BLaER1 treated with 17β-estradiol and CSF1 and Interleukin-3, amounts not matched to agents 10 nM and 100 nM (cell line): ENCODE results near the gene ARL13B.
A peak's percentile ranks its signal among the peaks of the same experiment; 100 is the strongest.

Experiments
- H3K27ac ChIP-seq, 11 experiments: shearing (Covaris generic); formaldehyde crosslinking; 2 replicates each; pipeline ENCODE4 v1.8.1; 2022
- H3K27me3 ChIP-seq, 11 experiments: shearing (Covaris generic); formaldehyde crosslinking; 2 replicates each; pipeline ENCODE4 v1.8.1; 2022
- H3K36me3 ChIP-seq, 11 experiments: shearing (Covaris generic); formaldehyde crosslinking; 2 replicates each; pipeline ENCODE4 v1.8.1; 2022
- H3K4me1 ChIP-seq, 10 experiments: shearing (Covaris generic); formaldehyde crosslinking; 2 replicates each; pipeline ENCODE4 v1.8.1; 2022
- H3K4me2 ChIP-seq, 11 experiments: shearing (Covaris generic); formaldehyde crosslinking; 2 replicates each; pipeline ENCODE4 v1.8.1; 2022
- H3K4me3 ChIP-seq, 10 experiments: shearing (Covaris generic); formaldehyde crosslinking; 2 replicates each; pipeline ENCODE4 v1.8.1; 2022
- H3K9ac ChIP-seq, 11 experiments: shearing (Covaris generic); formaldehyde crosslinking; 2 replicates each; pipeline ENCODE4 v1.8.1; 2022
- H3K9me3 ChIP-seq, 11 experiments: shearing (Covaris generic); formaldehyde crosslinking; replicated peaks in 1 of 11; 2 replicates each; pipeline ENCODE4 v1.8.1; 2022
- H4K20me1 ChIP-seq, 11 experiments: shearing (Covaris generic); formaldehyde crosslinking; 2 replicates each; pipeline ENCODE4 v1.8.1; 2022
- Cebpa-rat ChIP-seq, 11 experiments: shearing (Covaris generic); IDR thresholded peaks; 2 replicates each; pipeline ENCODE4 v1.8.1; 2022

The ARL13B gene

DNA sequence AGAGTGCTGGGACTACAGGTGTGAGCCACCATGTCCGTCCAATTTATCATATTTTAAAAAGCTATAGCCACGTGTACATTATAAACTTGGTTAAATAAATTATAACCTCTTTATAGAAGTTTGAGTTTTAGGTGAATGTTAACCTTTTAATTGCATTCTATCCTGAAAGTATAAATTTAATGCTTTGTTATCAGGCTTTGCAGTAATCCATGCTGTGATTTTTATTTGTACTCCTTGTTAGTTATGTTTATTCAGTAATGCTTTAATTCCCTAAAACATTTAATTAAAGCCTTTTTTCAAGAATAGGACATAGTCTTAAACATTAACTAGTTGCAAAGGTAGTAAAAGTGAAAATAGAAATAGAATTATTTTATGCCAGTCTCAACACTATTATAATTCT lies 11.7 kb downstream of the ARL13B start:
- no peak overlapping the region for H3K4me3 ChIP-seq
- no peaks in the 10 kb centered on the region for H3K9me3 ChIP-seq
- H3K27me3 ChIP-seq, result no peaks in the 10 kb centered on the region
- no peak overlapping the region for H3K9ac ChIP-seq
- H3K4me2 ChIP-seq, result no peak overlapping the region
- peaks cover 0 to 11% (median 0%) of the 10 kb centered on the region in 11 experiments; a peak in 5 of 22 replicates for H4K20me1 ChIP-seq
- peaks cover 0 to 5% (median 0%) of the 10 kb centered on the region in 10 experiments; a peak in 2 of 20 replicates for H3K4me1 ChIP-seq
- peaks cover 0 to 4% (median 2%) of the 10 kb centered on the region in 11 experiments; a peak in 12 of 22 replicates for H3K36me3 ChIP-seq
- H3K27ac ChIP-seq, result no peak overlapping the region
- no peak for TF ChIP-seq Cebpa-rat (IDR thresholded peaks at IDR 0.05)

DNA sequence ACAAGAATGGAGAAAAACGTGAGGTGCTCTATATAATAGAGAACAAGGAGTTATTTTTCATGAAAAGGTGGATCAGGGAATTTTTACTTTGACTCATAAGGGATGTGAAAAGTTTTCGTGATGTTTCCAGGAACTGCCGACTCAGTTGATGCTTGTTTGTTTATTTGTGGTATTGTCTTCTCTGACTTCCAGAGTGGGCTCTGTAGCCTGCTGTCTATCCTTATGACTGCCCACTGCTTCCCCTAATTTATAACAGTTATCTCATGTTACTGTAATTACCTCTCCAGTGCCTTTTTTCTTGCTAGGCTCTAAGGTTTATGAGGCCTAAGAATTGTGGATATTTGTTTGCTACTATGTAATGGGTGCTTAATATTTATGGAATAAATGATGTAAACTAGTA lies 12.3 kb downstream of the ARL13B start:
- H3K9ac ChIP-seq, result no peak overlapping the region
- H3K27me3 ChIP-seq, result no peaks in the 10 kb centered on the region
- H3K4me1 ChIP-seq, result peaks cover 0 to 5% (median 0%) of the 10 kb centered on the region in 10 experiments; a peak in 2 of 20 replicates
- H3K4me3 ChIP-seq, result no peak overlapping the region
- no peak overlapping the region for H3K4me2 ChIP-seq
- H4K20me1 ChIP-seq, result peaks cover 0 to 11% (median 0%) of the 10 kb centered on the region in 11 experiments; a peak in 5 of 22 replicates
- peaks cover 0 to 9% (median 7%) of the 10 kb centered on the region in 11 experiments; a peak in 12 of 22 replicates for H3K36me3 ChIP-seq
- TF ChIP-seq Cebpa-rat (IDR thresholded peaks at IDR 0.05), result no peak
- H3K27ac ChIP-seq, result no peak overlapping the region
- no peaks in the 10 kb centered on the region for H3K9me3 ChIP-seq

DNA sequence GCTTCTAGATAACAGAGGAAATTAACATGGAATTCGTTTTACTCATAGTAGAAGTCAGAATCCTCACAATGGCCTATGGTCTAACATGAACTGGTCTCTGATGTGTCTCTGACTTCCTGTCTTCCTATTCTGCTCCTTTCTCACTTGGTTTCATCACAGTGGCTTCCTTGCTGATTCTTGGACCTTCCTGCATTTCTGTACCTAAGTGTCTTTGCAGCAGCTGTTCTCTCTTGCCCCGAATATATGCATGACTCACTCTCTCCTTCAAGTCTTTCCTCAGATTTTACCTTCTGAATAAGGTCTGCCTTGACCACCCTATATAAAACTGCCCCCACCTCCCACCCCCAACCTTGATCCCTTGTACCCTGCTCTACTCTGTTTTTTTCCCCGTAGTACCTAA lies 14.1 kb downstream of the ARL13B start:
- no peak overlapping the region for H3K27ac ChIP-seq

DNA sequence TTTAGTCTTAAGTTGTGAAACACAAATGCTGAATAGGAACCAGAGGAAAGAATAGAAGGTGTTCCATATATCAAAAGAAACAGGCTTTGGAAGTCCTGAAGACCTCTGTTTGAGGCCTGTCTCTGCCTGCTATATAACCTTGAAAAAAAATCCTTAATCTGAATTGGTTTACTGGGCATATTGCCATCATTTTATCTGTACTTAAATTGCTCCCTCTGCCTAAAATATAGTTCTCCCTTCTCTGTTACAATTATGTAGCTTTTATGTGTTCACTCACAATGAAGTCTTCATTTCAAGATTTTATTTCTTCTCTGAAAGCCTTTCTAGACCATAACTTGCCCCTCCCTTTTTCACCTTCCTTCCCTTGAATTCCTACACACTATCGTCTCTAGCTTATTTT lies 21.2 kb downstream of the ARL13B start:
- peaks cover 0 to 6% (median 0%) of the 10 kb centered on the region in 11 experiments; a peak in 1 of 22 replicates for H4K20me1 ChIP-seq
- no peaks in the 10 kb centered on the region for H3K9me3 ChIP-seq
- no peak overlapping the region for H3K27ac ChIP-seq
- peaks cover 0 to 15% (median 8%) of the 10 kb centered on the region in 11 experiments; a peak in 13 of 22 replicates for H3K36me3 ChIP-seq
- TF ChIP-seq Cebpa-rat (IDR thresholded peaks at IDR 0.05), result no peak
- H3K4me2 ChIP-seq, result no peak overlapping the region
- H3K4me3 ChIP-seq, result no peak overlapping the region
- no peak overlapping the region for H3K9ac ChIP-seq
- no peaks in the 10 kb centered on the region for H3K27me3 ChIP-seq
- no peaks in the 10 kb centered on the region; a peak in 1 of 20 replicates for H3K4me1 ChIP-seq

More for the DNA sequence above, 14.1 kb downstream of the ARL13B start:
- H3K27me3 ChIP-seq, result no peaks in the 10 kb centered on the region
- no peak for TF ChIP-seq Cebpa-rat (IDR thresholded peaks at IDR 0.05)
- peaks cover 0 to 11% (median 0%) of the 10 kb centered on the region in 11 experiments; a peak in 4 of 22 replicates for H4K20me1 ChIP-seq
- no peak overlapping the region for H3K9ac ChIP-seq
- H3K9me3 ChIP-seq, result no peaks in the 10 kb centered on the region
- H3K4me1 ChIP-seq, result peaks cover 0 to 5% (median 0%) of the 10 kb centered on the region in 10 experiments; a peak in 3 of 20 replicates
- H3K4me3 ChIP-seq, result no peak overlapping the region
- peaks cover 0 to 15% (median 8%) of the 10 kb centered on the region in 11 experiments; a peak in 12 of 22 replicates for H3K36me3 ChIP-seq
- no peak overlapping the region for H3K4me2 ChIP-seq

DNA sequence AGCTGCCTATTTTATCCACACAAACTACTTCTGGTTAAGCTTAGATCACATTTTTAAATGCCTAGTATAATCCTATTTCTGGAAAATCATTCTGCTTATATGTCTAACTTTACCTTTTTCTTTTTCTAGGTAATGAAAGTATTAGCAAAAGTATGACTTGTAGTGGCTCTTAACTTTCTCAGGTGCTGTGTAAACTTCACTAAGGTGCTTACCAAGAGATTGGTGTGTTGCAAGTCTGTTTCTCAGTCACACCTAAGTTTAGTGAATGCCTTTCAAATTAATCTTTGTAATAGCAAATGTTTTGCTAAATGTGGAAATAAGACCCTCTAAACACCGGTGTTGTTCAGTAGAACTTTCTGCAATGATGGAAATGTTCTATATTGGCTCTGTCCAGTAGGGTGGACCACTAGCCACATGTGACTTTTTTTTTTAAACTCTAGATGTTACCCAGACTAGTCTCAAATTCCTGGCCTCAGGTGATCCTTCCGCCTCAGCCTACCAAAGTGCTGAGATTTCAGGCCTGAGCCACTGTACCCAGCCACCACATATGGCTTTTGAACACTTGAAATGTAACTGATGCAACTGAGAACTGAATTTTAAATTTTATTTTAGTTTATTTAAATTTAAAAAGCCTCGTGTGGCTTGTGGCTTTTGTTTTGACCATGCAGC lies 22.0 kb downstream of the ARL13B start:
- Histone ChIP-seq H3K27me3 (no peaks in the 10 kb centered on the region), H3K36me3 (peaks cover 2 to 13% (median 4%) of the 10 kb centered on the region in 11 experiments; a peak in 12 of 22 replicates), H3K4me1 (no peaks in the 10 kb centered on the region; a peak in 1 of 20 replicates), H3K9ac (no peak overlapping the region), H3K4me3 (no peak overlapping the region), H4K20me1 (peaks cover 0 to under 1% (median 0%) of the 10 kb centered on the region in 11 experiments; a peak in 1 of 22 replicates), H3K4me2 (no peak overlapping the region), H3K27ac (no peak overlapping the region), H3K9me3 (peaks cover 0 to 3% (median 0%) of the 10 kb centered on the region in 11 experiments; a peak in 3 of 22 replicates)
- TF ChIP-seq Cebpa-rat (IDR thresholded peaks at IDR 0.05), result no peak

DNA sequence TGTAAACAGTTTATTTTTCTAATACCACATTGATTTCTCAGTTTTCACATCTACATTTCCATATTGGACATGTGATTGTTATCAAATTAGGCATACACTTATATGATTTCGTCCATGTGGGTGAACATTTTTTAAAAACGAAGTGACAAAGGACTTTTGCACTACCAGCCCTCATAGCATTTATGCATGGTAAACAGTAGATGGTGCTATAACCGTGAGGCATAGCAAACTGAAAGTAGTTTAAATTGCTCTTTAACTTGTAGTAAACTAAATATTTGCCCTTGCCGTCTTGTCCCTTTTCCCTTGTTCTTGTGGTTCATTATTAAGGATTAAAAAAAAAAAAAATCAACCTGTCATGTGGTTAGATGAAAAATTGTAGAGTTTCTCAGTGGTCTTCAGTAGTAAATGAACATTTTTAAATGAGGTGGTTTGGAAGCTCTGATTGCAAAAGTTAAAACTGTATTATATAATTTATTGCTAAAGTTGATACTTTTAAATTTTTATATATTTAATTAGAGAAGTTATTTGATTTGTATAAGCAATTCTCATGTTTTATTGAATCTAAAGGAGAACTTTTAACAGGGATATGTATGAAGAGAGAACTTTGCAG lies 24.5 kb downstream of the ARL13B start:
- Histone ChIP-seq H3K9me3 (peaks cover 0 to 10% (median 4%) of the 10 kb centered on the region in 11 experiments; a peak in 7 of 22 replicates), H3K4me3 (peak overlapping the region in 1 of 10 experiments; percentile 27; a peak in 1 of 20 replicates), H3K9ac (peak overlapping the region in 3 of 11 experiments; percentile 6 to 65 (median 13); a peak in 4 of 22 replicates), H3K4me1 (no peaks in the 10 kb centered on the region), H4K20me1 (no peaks in the 10 kb centered on the region), H3K27me3 (no peaks in the 10 kb centered on the region), H3K4me2 (peak overlapping the region in 3 of 11 experiments; percentile 18 to 60 (median 50); a peak in 4 of 22 replicates), H3K27ac (no peak overlapping the region; a peak in 1 of 22 replicates), H3K36me3 (peaks cover 0 to 19% (median 10%) of the 10 kb centered on the region in 11 experiments; a peak in 16 of 22 replicates)
- no peak for TF ChIP-seq Cebpa-rat (IDR thresholded peaks at IDR 0.05)

DNA sequence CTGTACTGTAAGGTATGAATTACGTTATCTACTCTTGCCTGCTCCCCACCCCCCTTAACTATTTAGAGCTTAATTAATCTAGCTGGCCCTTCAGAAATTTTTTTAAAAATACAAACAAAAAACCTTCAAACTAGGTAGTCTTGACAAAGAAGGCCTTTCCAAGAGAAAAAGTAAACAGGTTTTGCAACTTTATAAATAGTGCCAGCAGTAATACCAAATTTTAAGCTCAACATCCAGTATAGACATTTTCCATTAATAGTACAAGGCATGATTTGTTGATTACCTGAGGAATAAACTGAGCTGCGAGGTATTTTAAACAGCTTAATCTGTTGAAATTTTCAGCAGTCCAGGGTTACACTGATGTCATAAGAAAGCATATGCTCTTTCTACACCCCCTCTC lies 28.3 kb downstream of the ARL13B start:
- Histone ChIP-seq H3K9me3 (peaks cover 0 to 10% (median 4%) of the 10 kb centered on the region in 11 experiments; a peak in 7 of 22 replicates), H3K4me3 (no peak overlapping the region), H3K27me3 (no peaks in the 10 kb centered on the region), H4K20me1 (no peaks in the 10 kb centered on the region), H3K36me3 (peaks cover 0 to 19% (median 10%) of the 10 kb centered on the region in 11 experiments; a peak in 16 of 22 replicates), H3K4me2 (no peak overlapping the region), H3K4me1 (peaks cover 0 to 16% (median 0%) of the 10 kb centered on the region in 10 experiments; a peak in 4 of 20 replicates), H3K27ac (no peak overlapping the region), H3K9ac (no peak overlapping the region)
- no peak for TF ChIP-seq Cebpa-rat (IDR thresholded peaks at IDR 0.05)

DNA sequence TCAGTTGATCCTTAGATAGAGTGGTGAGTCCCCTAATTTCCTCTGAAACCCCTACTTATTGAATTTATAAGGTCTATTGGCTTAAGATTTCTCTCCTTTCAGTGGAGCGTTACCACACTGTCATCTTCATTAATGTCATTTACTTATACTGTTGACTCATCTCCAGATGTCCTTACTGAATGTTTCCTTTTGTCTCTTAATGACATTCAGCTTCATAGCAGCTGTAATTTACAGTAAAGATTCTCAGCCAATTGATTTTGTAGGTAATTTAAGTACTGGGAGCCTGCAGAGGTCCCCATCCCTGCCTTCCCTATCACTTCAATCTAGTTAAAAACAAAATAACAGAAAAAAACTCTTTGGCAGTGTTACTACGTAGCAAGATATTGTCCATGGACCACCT lies 29.7 kb downstream of the ARL13B start:
- Histone ChIP-seq H3K4me2 (no peak overlapping the region), H3K9me3 (peaks cover 0 to 10% (median 4%) of the 10 kb centered on the region in 11 experiments; a peak in 7 of 22 replicates), H3K4me1 (peaks cover 1 to 16% (median 4%) of the 10 kb centered on the region in 10 experiments; a peak in 18 of 20 replicates), H3K9ac (no peak overlapping the region), H3K27me3 (no peaks in the 10 kb centered on the region), H4K20me1 (no peaks in the 10 kb centered on the region), H3K4me3 (no peak overlapping the region), H3K36me3 (peaks cover 0 to 19% (median 10%) of the 10 kb centered on the region in 11 experiments; a peak in 16 of 22 replicates), H3K27ac (no peak overlapping the region)
- no peak for TF ChIP-seq Cebpa-rat (IDR thresholded peaks at IDR 0.05)
